ENCODE results near the gene GALP.
"Not testable (repeated sequence)": the region's sequence is repeated elsewhere in the genome, so short reads cannot be mapped to it uniquely, and the experiment has no call there.

GRCh38 chr19:56221442-56221841 is 45.6 kb downstream of the GALP start:
- TF ChIP-seq CTCF (IDR thresholded peaks at IDR 0.05): peak in 3 of 4 donors; percentile 17 to 33 (median 22)
- not testable (repeated sequence) for TF ChIP-seq POLR2A (IDR thresholded peaks at IDR 0.05)

All from right lobe of liver (tissue), 4 donors.